SK-N-SH (cell line): ENCODE results near the gene PHF20. TPM values are rescaled to one million over a fixed set of nuclear protein-coding genes. Genes with fewer than 3 reads are reported as not detected.
"Not testable (repeated sequence)": the region's sequence is repeated elsewhere in the genome, so short reads cannot be mapped to it uniquely, and the experiment has no call there.

Experiments used
- CTCF ChIA-PET: fragments of 300-600, 350-600 bp; formaldehyde crosslinking; extraction: SDS; loops from one replicate; lab custom pipeline; 2021; lab: Yijun Ruan, JAX
- POLR2A ChIA-PET: fragments of 350-600 bp; sonication (Branson Sonifier 250); formaldehyde crosslinking; extraction: SDS; loops from one replicate; lab custom pipeline; 2020; ENCODE audit warnings: antibody characterized with exemption, inconsistent platforms; lab: Yijun Ruan, JAX
- DNase-seq: peaks from one replicate; pipeline ENCODE4 v3.0.0; 2012
- H2AFZ ChIP-seq: fragments of 200-600 bp; sonication (generic); 2 replicates; pipeline ENCODE4 v1.8.1; 2016; ENCODE audit warnings: antibody characterized with exemption, mild to moderate bottlenecking, low read depth
- H3F3A ChIP-seq: fragments of 200-600 bp; sonication (generic); replicated peaks from 2 replicates; pipeline ENCODE3; 2016; ENCODE audit warnings: antibody characterized with exemption, mild to moderate bottlenecking; ENCODE audit not compliant: insufficient read depth
- H3K27ac ChIP-seq, 2 experiments: fragments of 200-500 bp in 1 of 2; fragments of 200-600 bp in 1 of 2; sonication (Bioruptor generic) in 1 of 2; sonication (generic), shearing (Covaris generic) in 1 of 2; 2 replicates each; pipeline versions ENCODE4 v1.5.1 to v1.6.1; 2014 to 2016; ENCODE audit warnings: low read depth in 2 of 2, inconsistent platforms in 1 of 2, low read length in 1 of 2, mild to moderate bottlenecking in 1 of 2, mixed read lengths in 1 of 2
- H3K27me3 ChIP-seq: fragments of 200-600 bp; sonication (generic), shearing (Covaris generic); 2 replicates; pipeline ENCODE4 v1.6.1; 2016; ENCODE audit warnings: mixed run types; ENCODE audit not compliant: insufficient read depth
- H3K36me3 ChIP-seq, 2 experiments: fragments of 200-500 bp in 1 of 2; fragments of 200-600 bp in 1 of 2; sonication (Bioruptor generic) in 1 of 2; sonication (generic) in 1 of 2; replicated peaks in 1 of 2; 2 replicates each; pipeline versions ENCODE3 to v1.5.1; 2014 to 2016; ENCODE audit warnings: low read length in 1 of 2, mild to moderate bottlenecking in 1 of 2; ENCODE audit not compliant: insufficient read depth in 2 of 2, control insufficient read depth in 1 of 2
- H3K4me1 ChIP-seq, 2 experiments: fragments of 200-500 bp in 1 of 2; fragments of 200-600 bp in 1 of 2; sonication (Bioruptor generic) in 1 of 2; sonication (generic), shearing (Covaris generic) in 1 of 2; 2 replicates each; pipeline versions ENCODE4 v1.5.1 to v1.6.1; 2014 to 2016; ENCODE audit warnings: low read depth in 1 of 2, low read length in 1 of 2, mixed run types in 1 of 2; ENCODE audit not compliant: insufficient read depth in 2 of 2, control insufficient read depth in 1 of 2
- H3K4me2 ChIP-seq: fragments of 200-600 bp; sonication (generic), shearing (Covaris generic); 2 replicates; pipeline ENCODE4 v1.6.1; 2017; ENCODE audit warnings: mixed run types
- H3K4me3 ChIP-seq, 2 experiments: fragments of 200-500 bp in 1 of 2; fragments of 200-600 bp in 1 of 2; sonication (Bioruptor generic) in 1 of 2; sonication (generic), shearing (Covaris generic) in 1 of 2; 2 replicates each; pipeline versions ENCODE4 v1.5.1 to v1.8.1; 2014 to 2016; ENCODE audit warnings: low read depth in 2 of 2, inconsistent platforms in 1 of 2, low read length in 1 of 2, mild to moderate bottlenecking in 1 of 2, mixed read lengths in 1 of 2, moderate library complexity in 1 of 2
- H3K79me2 ChIP-seq: fragments of 200-600 bp; sonication (generic); 2 replicates; pipeline ENCODE4 v1.8.1; 2017; ENCODE audit warnings: mild to moderate bottlenecking; ENCODE audit not compliant: insufficient read depth
- H3K9ac ChIP-seq: fragments of 200-600 bp; sonication (generic); 2 replicates; pipeline ENCODE4 v1.6.1; 2017; ENCODE audit warnings: mixed run types
- H3K9me2 ChIP-seq: fragments of 200-600 bp; sonication (generic); 2 replicates; pipeline ENCODE4 v1.6.1; 2017; ENCODE audit warnings: mixed run types
- H3K9me3 ChIP-seq: fragments of 200-600 bp; sonication (generic); 2 replicates; pipeline ENCODE4 v1.6.1; 2017; ENCODE audit warnings: mixed run types, mild to moderate bottlenecking, moderate library complexity
- H4K20me1 ChIP-seq: fragments of 200-600 bp; sonication (generic); 2 replicates; pipeline ENCODE4 v1.6.1; 2017; ENCODE audit warnings: mild to moderate bottlenecking, mixed run types; ENCODE audit not compliant: insufficient read depth
- CHD2 ChIP-seq: fragments of 150-350 bp; IDR thresholded peaks from 2 replicates; pipeline ENCODE4 v1.6.1; 2018; ENCODE audit warnings: low read length; ENCODE audit not compliant: partially characterized antibody
- ELF1 ChIP-seq: IDR thresholded peaks from 2 replicates; pipeline ENCODE4 v1.4.0; 2012
- EP300 ChIP-seq, 2 experiments: IDR thresholded peaks; 2 replicates each; pipeline versions ENCODE4 v1.4.0 to v1.6.1; 2012; ENCODE audit warnings: borderline replicate concordance in 1 of 2, low read depth in 1 of 2, low read length in 1 of 2
- FOSL2 ChIP-seq: IDR thresholded peaks from 2 replicates; pipeline ENCODE4 v1.4.0; 2012; ENCODE audit warnings: low read depth, mild to moderate bottlenecking, moderate library complexity, borderline replicate concordance
- FOXM1 ChIP-seq: IDR thresholded peaks from 2 replicates; pipeline ENCODE4 v1.4.0; 2012; ENCODE audit warnings: low read depth, mild to moderate bottlenecking
- JUND ChIP-seq: IDR thresholded peaks from 2 replicates; pipeline ENCODE4 v1.4.0; 2012
- PBX3 ChIP-seq: IDR thresholded peaks from 2 replicates; pipeline ENCODE4; 2012
- POLR2AphosphoS5 ChIP-seq: IDR thresholded peaks from 2 replicates; pipeline ENCODE4 v1.6.1; 2012; ENCODE audit warnings: low read depth, low read length
- REST ChIP-seq: IDR thresholded peaks from 2 replicates; pipeline ENCODE4 v1.6.1; 2012; ENCODE audit warnings: mild to moderate bottlenecking, low read depth, low read length, moderate library complexity
- RFX5 ChIP-seq: IDR thresholded peaks from 2 replicates; pipeline ENCODE4 v1.6.1; 2012; ENCODE audit warnings: mild to moderate bottlenecking, improper control_type of control experiment, low read length
- SIN3A ChIP-seq: IDR thresholded peaks from 2 replicates; pipeline ENCODE4 v1.6.1; 2012; ENCODE audit warnings: low read depth, mild to moderate bottlenecking, low read length, moderate library complexity, borderline replicate concordance
- SMC3 ChIP-seq: IDR thresholded peaks from 2 replicates; pipeline ENCODE4 v1.6.1; 2012; ENCODE audit warnings: low read depth, low read length, improper control_type of control experiment
- TAF1 ChIP-seq: IDR thresholded peaks from 2 replicates; pipeline ENCODE4 v1.6.1; 2012; ENCODE audit warnings: low read depth, mild to moderate bottlenecking, low read length, moderate library complexity, borderline replicate concordance
- TCF12 ChIP-seq: IDR thresholded peaks from 2 replicates; pipeline ENCODE4 v1.4.0; 2012
- TEAD4 ChIP-seq: IDR thresholded peaks from 2 replicates; pipeline ENCODE4 v1.4.0; 2012; ENCODE audit warnings: mild to moderate bottlenecking, borderline replicate concordance; ENCODE audit not compliant: insufficient read depth
- YY1 ChIP-seq: IDR thresholded peaks from 2 replicates; pipeline ENCODE4 v1.4.0; 2012; ENCODE audit warnings: low read depth, mild to moderate bottlenecking
- WGBS: methylation state at CpG from one replicate; pipeline ENCODE4 v1.1.6; 2017; ENCODE audit warnings: low lambda C conversion rate; 5-methylcytosine and 5-hydroxymethylcytosine counted together
- polyA plus RNA-seq, 3 experiments: library from polyadenylated mRNA; depleted of rRNA; stranded (reverse); fragments of >200 nt; gene quantifications; 2 replicates each; pipeline ENCODE4 v1.2.3, GENCODE V29; 2012
- TF ChIP-seq, protein P1 (sequence below): IDR thresholded peaks from 2 replicates; pipeline ENCODE4 v1.4.0; 2012; ENCODE audit warnings: low read depth
- TF ChIP-seq, protein P2 (sequence below): fragments of 150-350 bp; IDR thresholded peaks from 2 replicates; pipeline ENCODE4 v1.6.1; 2017; ENCODE audit warnings: antibody characterized with exemption, low read length, low read depth, borderline replicate concordance
- TF ChIP-seq, protein P3 (sequence below): fragments of 200-600 bp; sonication (generic); IDR thresholded peaks from 2 replicates; pipeline ENCODE4 v1.6.1; 2017; ENCODE audit warnings: antibody characterized with exemption, mild to moderate bottlenecking, moderate library complexity

The PHF20 gene
- polyA plus RNA-seq, 1 of the 3 experiments (the other 2 are of a cell fraction) = 23.8 TPM

DNA sequence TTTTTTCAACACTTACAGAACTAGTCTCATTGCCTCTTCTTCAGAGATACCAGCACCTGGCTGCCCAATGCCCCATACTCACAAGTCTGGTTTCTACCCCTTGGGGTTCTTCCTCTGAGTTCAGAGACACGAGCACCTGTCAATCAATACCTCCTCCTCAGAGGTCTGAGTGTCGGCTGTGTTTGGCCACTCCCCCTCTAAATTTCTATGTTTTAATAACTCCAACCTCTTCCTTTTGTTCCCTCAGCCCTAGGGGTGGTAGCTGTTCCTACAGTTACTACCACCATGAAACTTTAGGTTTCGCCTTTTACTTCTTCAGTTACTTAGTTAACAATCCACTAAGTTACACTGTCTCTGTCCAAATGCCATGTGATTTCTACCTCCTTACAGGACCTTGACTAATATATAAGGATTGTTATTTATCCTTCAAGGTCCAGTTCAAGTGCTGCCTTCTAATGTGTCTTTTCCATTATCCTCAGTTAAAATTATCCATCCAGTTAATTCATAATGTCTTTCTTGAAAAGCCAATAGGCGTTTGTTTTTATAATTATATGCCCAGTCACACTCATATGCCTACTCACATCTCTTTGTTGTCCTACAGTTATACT is 14.6 kb upstream of the PHF20 start (continued):
- no peak for TF ChIP-seq SMC3
- no peak for TF ChIP-seq EP300 (IDR thresholded peaks at IDR 0.05; ENCODE audit: borderline replicate concordance in 1 of 2, low read depth in 1 of 2, low read length in 1 of 2)
- no peak for TF ChIP-seq TEAD4
- TF ChIP-seq TAF1 = no peak
- no peak for TF ChIP-seq SIN3A

DNA sequence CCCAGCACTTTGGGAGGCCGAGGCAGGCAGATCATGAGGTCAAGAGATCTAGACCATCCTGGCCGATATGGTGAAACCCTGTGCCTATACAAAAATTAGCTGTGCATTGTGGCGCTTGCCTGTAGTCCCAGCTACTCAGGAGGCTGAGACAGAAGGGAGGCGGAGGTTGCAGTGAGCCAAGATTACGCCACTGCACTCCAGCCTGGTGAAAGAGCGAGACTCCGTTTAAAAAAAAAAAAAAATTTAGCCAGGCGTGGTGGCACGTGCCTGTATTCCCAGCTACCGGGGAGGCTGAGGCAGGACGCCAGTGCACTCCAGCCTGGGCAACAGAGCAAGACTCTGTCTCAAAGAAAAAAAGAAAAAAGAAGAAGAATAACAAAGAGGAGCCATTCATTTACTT is 10.3 kb upstream of the PHF20 start:
- H3K4me3 ChIP-seq, H3K36me3 ChIP-seq, H2AFZ ChIP-seq, H3K9me2 ChIP-seq, H3K4me1 ChIP-seq, H3K79me2 ChIP-seq, H4K20me1 ChIP-seq, H3K27ac ChIP-seq, H3K9me3 ChIP-seq, H3K4me2 ChIP-seq, H3K27me3 ChIP-seq, POLR2A ChIA-PET, DNase-seq, H3F3A ChIP-seq, H3K9ac ChIP-seq: not testable (repeated sequence)
- CTCF ChIA-PET = interaction anchor here (0.8 kb wide), 1 partner anchor 9 kb away, joined by 4 read pairs; no protein-coding TSS in a partner anchor
- 94% methylated on average over 11 of the region's 11 CpGs for WGBS

DNA sequence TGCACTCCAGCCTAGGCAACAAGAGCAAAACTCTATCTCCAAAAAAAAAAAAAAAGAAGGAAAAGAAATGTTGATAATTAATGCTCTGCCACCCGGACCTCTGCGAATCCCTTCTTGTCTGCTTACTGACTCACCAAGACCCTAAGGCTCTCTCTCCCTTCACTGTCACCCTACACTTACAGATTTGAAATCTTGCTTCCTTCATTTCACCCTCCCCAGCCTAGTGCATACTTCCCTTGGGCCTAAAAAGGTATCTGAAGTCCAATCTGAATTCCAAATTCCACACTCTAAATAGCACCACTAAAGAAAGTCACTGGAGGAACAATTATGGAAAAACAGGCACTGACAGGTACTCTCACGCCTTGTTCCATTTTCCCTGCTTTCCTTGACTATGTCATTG is 9.4 kb upstream of the PHF20 start:
- no peaks in the 10 kb centered on the region for H3K9me2 ChIP-seq
- POLR2A ChIA-PET = no interaction called here
- H2AFZ ChIP-seq = no peak overlapping the region
- H3K4me2 ChIP-seq = no peak overlapping the region
- H3K9ac ChIP-seq = no peak overlapping the region
- WGBS = 97% methylated on average over 3 of the region's 3 CpGs
- no peaks in the 10 kb centered on the region for H3K36me3 ChIP-seq
- no peaks in the 10 kb centered on the region for H3K79me2 ChIP-seq
- H3K4me1 ChIP-seq = no peaks in the 10 kb centered on the region
- H3F3A ChIP-seq = no peaks in the 10 kb centered on the region
- H3K27ac ChIP-seq = no peak overlapping the region
- H4K20me1 ChIP-seq = no peaks in the 10 kb centered on the region
- H3K27me3 ChIP-seq = no peaks in the 10 kb centered on the region
- no peak for DNase-seq
- H3K4me3 ChIP-seq = no peak overlapping the region
- no peaks in the 10 kb centered on the region for H3K9me3 ChIP-seq
- CTCF ChIA-PET = interaction anchor here (1.6 kb wide), 1 partner anchor 20 kb away, joined by 4 read pairs; the partner anchor contains the start of gene RBM39
- no peak for TF ChIP-seq RFX5
- TF ChIP-seq CHD2 = no peak
- TF ChIP-seq, protein P1, sequence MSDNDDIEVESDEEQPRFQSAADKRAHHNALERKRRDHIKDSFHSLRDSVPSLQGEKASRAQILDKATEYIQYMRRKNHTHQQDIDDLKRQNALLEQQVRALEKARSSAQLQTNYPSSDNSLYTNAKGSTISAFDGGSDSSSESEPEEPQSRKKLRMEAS = no peak
- no peak for TF ChIP-seq JUND
- no peak for TF ChIP-seq SMC3
- no peak for TF ChIP-seq YY1
- no peak for TF ChIP-seq FOXM1
- TF ChIP-seq POLR2AphosphoS5 = no peak
- no peak for TF ChIP-seq PBX3
- TF ChIP-seq, protein P2, sequence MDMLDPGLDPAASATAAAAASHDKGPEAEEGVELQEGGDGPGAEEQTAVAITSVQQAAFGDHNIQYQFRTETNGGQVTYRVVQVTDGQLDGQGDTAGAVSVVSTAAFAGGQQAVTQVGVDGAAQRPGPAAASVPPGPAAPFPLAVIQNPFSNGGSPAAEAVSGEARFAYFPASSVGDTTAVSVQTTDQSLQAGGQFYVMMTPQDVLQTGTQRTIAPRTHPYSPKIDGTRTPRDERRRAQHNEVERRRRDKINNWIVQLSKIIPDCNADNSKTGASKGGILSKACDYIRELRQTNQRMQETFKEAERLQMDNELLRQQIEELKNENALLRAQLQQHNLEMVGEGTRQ = no peak
- no peak for TF ChIP-seq TCF12
- no peak for TF ChIP-seq FOSL2
- TF ChIP-seq REST = no peak
- TF ChIP-seq EP300 (IDR thresholded peaks at IDR 0.05; ENCODE audit: borderline replicate concordance in 1 of 2, low read depth in 1 of 2, low read length in 1 of 2) = no peak
- no peak for TF ChIP-seq ELF1
- TF ChIP-seq, protein P3, sequence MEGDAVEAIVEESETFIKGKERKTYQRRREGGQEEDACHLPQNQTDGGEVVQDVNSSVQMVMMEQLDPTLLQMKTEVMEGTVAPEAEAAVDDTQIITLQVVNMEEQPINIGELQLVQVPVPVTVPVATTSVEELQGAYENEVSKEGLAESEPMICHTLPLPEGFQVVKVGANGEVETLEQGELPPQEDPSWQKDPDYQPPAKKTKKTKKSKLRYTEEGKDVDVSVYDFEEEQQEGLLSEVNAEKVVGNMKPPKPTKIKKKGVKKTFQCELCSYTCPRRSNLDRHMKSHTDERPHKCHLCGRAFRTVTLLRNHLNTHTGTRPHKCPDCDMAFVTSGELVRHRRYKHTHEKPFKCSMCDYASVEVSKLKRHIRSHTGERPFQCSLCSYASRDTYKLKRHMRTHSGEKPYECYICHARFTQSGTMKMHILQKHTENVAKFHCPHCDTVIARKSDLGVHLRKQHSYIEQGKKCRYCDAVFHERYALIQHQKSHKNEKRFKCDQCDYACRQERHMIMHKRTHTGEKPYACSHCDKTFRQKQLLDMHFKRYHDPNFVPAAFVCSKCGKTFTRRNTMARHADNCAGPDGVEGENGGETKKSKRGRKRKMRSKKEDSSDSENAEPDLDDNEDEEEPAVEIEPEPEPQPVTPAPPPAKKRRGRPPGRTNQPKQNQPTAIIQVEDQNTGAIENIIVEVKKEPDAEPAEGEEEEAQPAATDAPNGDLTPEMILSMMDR = no peak
